ENCODE data around the gene SLC39A8. TPM values are rescaled to one million over a fixed set of nuclear protein-coding genes. Genes with fewer than 3 reads are reported as not detected.

SLC39A8 gene
- polyA plus RNA-seq, 1 of the 3 experiments (the other 2 are of a cell fraction): 1.5 TPM

GRCh38 chr4:102319594-102319993 is 25.7 kb downstream of the SLC39A8 start (continued):
- TF ChIP-seq USF1 (IDR thresholded peaks at IDR 0.05; ENCODE audit: borderline replicate concordance, low read depth): no peak
- TF ChIP-seq MXI1 (IDR thresholded peaks at IDR 0.05; ENCODE audit: low read depth, low read length): no peak
- no peak for TF ChIP-seq GABPA (IDR thresholded peaks at IDR 0.05; ENCODE audit: low read depth)
- TF ChIP-seq SIN3A (IDR thresholded peaks at IDR 0.05; ENCODE audit: borderline replicate concordance, low read depth, low read length): no peak
- no peak for TF ChIP-seq IRF3 (IDR thresholded peaks at IDR 0.05; ENCODE audit: low read depth, low read length)
- no peak for TF ChIP-seq SMC3 (IDR thresholded peaks at IDR 0.05; ENCODE audit: low read depth, low read length)
- TF ChIP-seq ELF1 (IDR thresholded peaks at IDR 0.05): no peak

- Histone ChIP-seq H2AFZ (ENCODE audit: low read depth) (no peak overlapping the region), H3K27ac (ENCODE audit: low read depth in 2 of 2, low read length in 1 of 2) (no peak overlapping the region), H3F3A (replicated peaks; ENCODE audit: insufficient read depth) (no peaks in the 10 kb centered on the region), H3K9ac (no peak overlapping the region), H3K4me3 (ENCODE audit: low read depth in 2 of 2, low read length in 1 of 2) (no peak overlapping the region), H3K9me2 (no peaks in the 10 kb centered on the region), H4K20me1 (ENCODE audit: insufficient read depth) (no peaks in the 10 kb centered on the region), H3K27me3 (ENCODE audit: insufficient read depth) (no peaks in the 10 kb centered on the region), H3K79me2 (ENCODE audit: insufficient read depth) (no peaks in the 10 kb centered on the region), H3K4me1 (ENCODE audit: control insufficient read depth in 1 of 2, insufficient read depth in 2 of 2, low read depth in 1 of 2, low read length in 1 of 2) (no peaks in the 10 kb centered on the region), H3K9me3 (no peaks in the 10 kb centered on the region), H3K36me3 (replicated peaks in 1 of 2; ENCODE audit: control insufficient read depth in 1 of 2, insufficient read depth in 2 of 2, low read length in 1 of 2) (no peaks in the 10 kb centered on the region), H3K4me2 (no peak overlapping the region)
- POLR2A ChIA-PET: no interaction called here
- TF ChIP-seq NRF1 (IDR thresholded peaks at IDR 0.05; ENCODE audit: low read depth, low read length): no peak
- TF ChIP-seq IRF3 (IDR thresholded peaks at IDR 0.05; ENCODE audit: low read depth, low read length): no peak
- DNase-seq: no peak
- CTCF ChIA-PET: interaction anchor here (0.6 kb wide), 1 partner anchor 111 kb away, joined by 3 read pairs; no protein-coding TSS in a partner anchor
- 91% methylated on average over 5 of the region's 5 CpGs for WGBS (ENCODE audit: low lambda C conversion rate)
Observed at GRCh38 chr4:102318526-102318925, 26.8 kb downstream of the SLC39A8 start.

GRCh38 chr4:102318105-102318504 is 27.2 kb downstream of the SLC39A8 start:
- Histone ChIP-seq H3F3A (replicated peaks; ENCODE audit: insufficient read depth) (no peaks in the 10 kb centered on the region), H3K9ac (no peak overlapping the region), H3K4me3 (ENCODE audit: low read depth in 2 of 2, low read length in 1 of 2) (no peak overlapping the region), H3K27ac (ENCODE audit: low read depth in 2 of 2, low read length in 1 of 2) (no peak overlapping the region), H3K27me3 (ENCODE audit: insufficient read depth) (no peaks in the 10 kb centered on the region), H3K4me2 (no peak overlapping the region), H3K4me1 (ENCODE audit: control insufficient read depth in 1 of 2, insufficient read depth in 2 of 2, low read depth in 1 of 2, low read length in 1 of 2) (no peaks in the 10 kb centered on the region), H3K9me2 (no peaks in the 10 kb centered on the region), H3K36me3 (replicated peaks in 1 of 2; ENCODE audit: control insufficient read depth in 1 of 2, insufficient read depth in 2 of 2, low read length in 1 of 2) (no peaks in the 10 kb centered on the region), H2AFZ (ENCODE audit: low read depth) (no peak overlapping the region), H3K9me3 (no peaks in the 10 kb centered on the region), H3K79me2 (ENCODE audit: insufficient read depth) (no peaks in the 10 kb centered on the region), H4K20me1 (ENCODE audit: insufficient read depth) (no peaks in the 10 kb centered on the region)
- ChIA-PET CTCF (interaction anchor here (0.6 kb wide), 1 partner anchor 112 kb away, joined by 3 read pairs; no protein-coding TSS in a partner anchor), POLR2A (no interaction called here)
- 70% methylated on average over 3 of the region's 3 CpGs for WGBS (ENCODE audit: low lambda C conversion rate)
- no peak for DNase-seq
- TF ChIP-seq MEF2A (IDR thresholded peaks at IDR 0.05; ENCODE audit: borderline replicate concordance, low read depth) (no peak), EP300 (IDR thresholded peaks at IDR 0.05; ENCODE audit: borderline replicate concordance in 1 of 2, low read depth in 1 of 2, low read length in 1 of 2) (no peak), PBX3 (IDR thresholded peaks at IDR 0.05) (no peak), ZBTB33 (IDR thresholded peaks at IDR 0.05; ENCODE audit: borderline replicate concordance, low read depth) (no peak), TAF1 (IDR thresholded peaks at IDR 0.05; ENCODE audit: borderline replicate concordance, low read depth, low read length) (no peak), TEAD4 (IDR thresholded peaks at IDR 0.05; ENCODE audit: borderline replicate concordance, insufficient read depth) (no peak)
